ENCODE measurements around the gene ABCC2. TPM values are rescaled to one million over a fixed set of nuclear protein-coding genes. Genes with fewer than 3 reads are reported as not detected.
"Not testable (repeated sequence)": the region's sequence is repeated elsewhere in the genome, so short reads cannot be mapped to it uniquely, and the experiment has no call there.

Gene ABCC2
- total and polyA plus RNA-seq, 2 donors (not counting 1 experiment from before 2014, with no cell fraction given): 4.2 to 7.0 TPM

GRCh38 chr10:99836711-99837110 is 54.3 kb downstream of the ABCC2 start:
- TF ChIP-seq EZH2 (IDR thresholded peaks at IDR 0.05; ENCODE audit: borderline replicate concordance, insufficient read depth, low read depth, low read length, poor library complexity, severe bottlenecking) (no peak), CTCF (IDR thresholded peaks at IDR 0.05) (no peak)
- no peaks in the 10 kb centered on the region for H3K79me2 ChIP-seq (ENCODE audit: control insufficient read depth, insufficient read depth, low read length)
- no peak overlapping the region for H3K27ac ChIP-seq (ENCODE audit: low read length in 2 of 2)
- POLR2A ChIA-PET: no interaction called here
- no peak overlapping the region for H3K27ac Mint-ChIP-seq
- H2AFZ ChIP-seq (ENCODE audit: insufficient read depth, low read depth, low read length, poor library complexity, severe bottlenecking): no peak overlapping the region
- H3K4me1 ChIP-seq (ENCODE audit: control insufficient read depth in 2 of 2, insufficient read depth in 2 of 2, low read length in 2 of 2): no peaks in the 10 kb centered on the region
- H3K9me3 Mint-ChIP-seq (ENCODE audit: insufficient read depth): no peaks in the 10 kb centered on the region
- H3K9ac ChIP-seq (ENCODE audit: low read length): no peak overlapping the region
- 86% methylated on average over 1 of the region's 2 CpGs for WGBS (ENCODE audit: insufficient coverage)
- H3K4me1 Mint-ChIP-seq: no peaks in the 10 kb centered on the region
- no peaks in the 10 kb centered on the region for H3K36me3 ChIP-seq (replicated peaks in 1 of 2; ENCODE audit: control extremely low read depth in 1 of 2, control insufficient read depth in 1 of 2, extremely low read depth in 1 of 2, insufficient read depth in 2 of 2, low read length in 1 of 2)
- no peaks in the 10 kb centered on the region for H3K9me3 ChIP-seq (ENCODE audit: control extremely low read depth in 1 of 3, control insufficient read depth in 2 of 3, insufficient read depth in 1 of 3, low read length in 2 of 3)
- no peak overlapping the region for H3K4me3 Mint-ChIP-seq
- no peak for DNase-seq
- H3K4me3 ChIP-seq (ENCODE audit: control extremely low read depth in 1 of 5, extremely low read depth in 1 of 5, insufficient read depth in 1 of 5, low read depth in 2 of 5, low read length in 4 of 5): no peak overlapping the region
- no peaks in the 10 kb centered on the region for H3K27me3 Mint-ChIP-seq
- no peaks in the 10 kb centered on the region for H3K27me3 ChIP-seq (replicated peaks in 1 of 4; ENCODE audit: control extremely low read depth in 1 of 4, control insufficient read depth in 3 of 4, insufficient read depth in 4 of 4, low read length in 3 of 4)
- intact Hi-C loops (cut with micrococcal nuclease): no loop called here
- no peak for ATAC-seq (ENCODE audit: low read depth)
- H3K4me2 ChIP-seq (replicated peaks; ENCODE audit: low read depth, low read length, poor library complexity, severe bottlenecking): no peak overlapping the region
- no peaks in the 10 kb centered on the region for H4K20me1 ChIP-seq (ENCODE audit: control insufficient read depth, insufficient read depth, low read length, poor library complexity, severe bottlenecking)
- CTCF ChIA-PET: no interaction called here

GRCh38 chr10:99840859-99841258 is 58.4 kb downstream of the ABCC2 start:
- H3K9me3 Mint-ChIP-seq (ENCODE audit: insufficient read depth); H3K4me2 ChIP-seq (replicated peaks; ENCODE audit: low read depth, low read length, poor library complexity, severe bottlenecking); DNase-seq; ATAC-seq (ENCODE audit: low read depth); H3K27me3 ChIP-seq (replicated peaks in 1 of 4; ENCODE audit: control extremely low read depth in 1 of 4, control insufficient read depth in 3 of 4, insufficient read depth in 4 of 4, low read length in 3 of 4); H3K9ac ChIP-seq (ENCODE audit: low read length); H2AFZ ChIP-seq (ENCODE audit: insufficient read depth, low read depth, low read length, poor library complexity, severe bottlenecking); H4K20me1 ChIP-seq (ENCODE audit: control insufficient read depth, insufficient read depth, low read length, poor library complexity, severe bottlenecking); POLR2A ChIA-PET; H3K4me3 Mint-ChIP-seq; H3K27me3 Mint-ChIP-seq; H3K4me3 ChIP-seq (ENCODE audit: control extremely low read depth in 1 of 5, extremely low read depth in 1 of 5, insufficient read depth in 1 of 5, low read depth in 2 of 5, low read length in 4 of 5); H3K79me2 ChIP-seq (ENCODE audit: control insufficient read depth, insufficient read depth, low read length); H3K27ac Mint-ChIP-seq; H3K9me3 ChIP-seq (ENCODE audit: control extremely low read depth in 1 of 3, control insufficient read depth in 2 of 3, insufficient read depth in 1 of 3, low read length in 2 of 3); H3K4me1 Mint-ChIP-seq; H3K36me3 ChIP-seq (replicated peaks in 1 of 2; ENCODE audit: control extremely low read depth in 1 of 2, control insufficient read depth in 1 of 2, extremely low read depth in 1 of 2, insufficient read depth in 2 of 2, low read length in 1 of 2); H3K27ac ChIP-seq (ENCODE audit: low read length in 2 of 2); H3K4me1 ChIP-seq (ENCODE audit: control insufficient read depth in 2 of 2, insufficient read depth in 2 of 2, low read length in 2 of 2): not testable (repeated sequence)
- CTCF ChIA-PET: interaction anchor here (1.8 kb wide), 1 partner anchor 205 kb away, joined by 6 read pairs; no protein-coding TSS in a partner anchor
- 58% methylated on average over 2 of the region's 2 CpGs for WGBS (ENCODE audit: insufficient coverage)
- intact Hi-C loops (cut with micrococcal nuclease): loop anchor here (10.0 kb wide), 2 partner anchors 344 to 404 kb away; partner anchors contain the start of gene ERLIN1
